CD4-positive, alpha-beta T cell (primary cell): ENCODE results near the gene PODNL1. TPM values are rescaled to one million over a fixed set of nuclear protein-coding genes. Genes with fewer than 3 reads are reported as not detected.
A peak's percentile ranks its signal among the peaks of the same experiment; 100 is the strongest.

Experiments
- ATAC-seq: fragments of 200-7000 bp; cut with Tn5 transposase; one replicate; pipeline ENCODE4 v1.10.0; 2022; ENCODE audit warnings: mild to moderate bottlenecking; ENCODE audit not compliant: poor library complexity
- CTCF ChIA-PET: fragments of 350-600 bp; sonication (Branson Sonifier 250); formaldehyde crosslinking; loops from one replicate; lab custom pipeline; 2021; ENCODE audit warnings: antibody characterized with exemption, inconsistent platforms; lab: Charles Lee
- POLR2A ChIA-PET: fragments of 350-600 bp; sonication (Branson Sonifier 250); formaldehyde crosslinking; loops from one replicate; lab custom pipeline; 2021; ENCODE audit warnings: antibody characterized with exemption, inconsistent platforms; lab: Charles Lee
- DNase-seq, 14 experiments: peaks; one replicate each; pipeline ENCODE4 v3.0.0-alpha.2; 2013 to 2020; ENCODE audit warnings: mixed read lengths in 2 of 14
- H3K27ac ChIP-seq, 2 donors: one replicate each; pipeline versions ENCODE4 v1.5.1 to v1.7.0; 2013; ENCODE audit warnings: low read length in 2 of 2, low read depth in 1 of 2, mild to moderate bottlenecking in 1 of 2
- H3K27me3 ChIP-seq, 2 experiments: 1 replicate in 1 of 2; 2 replicates in 1 of 2; pipeline versions ENCODE4 v1.6.1 to v1.7.0; 2013; ENCODE audit warnings: low read length in 2 of 2, control low read depth in 1 of 2, mild to moderate bottlenecking in 1 of 2, moderate library complexity in 1 of 2; ENCODE audit not compliant: insufficient read depth in 2 of 2, control insufficient read depth in 1 of 2
- H3K36me3 ChIP-seq: one replicate; pipeline ENCODE4 v1.6.1; 2013; ENCODE audit warnings: low read length, control low read depth; ENCODE audit not compliant: insufficient read depth
- H3K4me1 ChIP-seq: one replicate; pipeline ENCODE4 v1.6.1; 2013; ENCODE audit warnings: low read length, control low read depth; ENCODE audit not compliant: insufficient read depth
- H3K4me3 ChIP-seq: one replicate; pipeline ENCODE4 v1.5.1; 2013; ENCODE audit warnings: mild to moderate bottlenecking, low read length, moderate library complexity
- H3K9me3 ChIP-seq, 2 experiments: 1 replicate in 1 of 2; 2 replicates in 1 of 2; pipeline versions ENCODE4 v1.6.1 to v1.7.0; 2013; ENCODE audit warnings: low read length in 2 of 2, mild to moderate bottlenecking in 2 of 2, control low read depth in 1 of 2, moderate library complexity in 1 of 2; ENCODE audit not compliant: control insufficient read depth in 1 of 2, insufficient read depth in 1 of 2
- H3K27ac Mint-ChIP-seq: one replicate; pipeline ENCODE4 v1.8.0; 2020; ENCODE audit warnings: mixed read lengths
- H3K27me3 Mint-ChIP-seq: one replicate; pipeline ENCODE4 v1.8.0; 2021; ENCODE audit warnings: mixed read lengths
- H3K36me3 Mint-ChIP-seq: one replicate; pipeline ENCODE4 v1.8.0; 2021; ENCODE audit warnings: low read depth, mixed read lengths
- H3K4me1 Mint-ChIP-seq: one replicate; pipeline ENCODE4 v1.8.0; 2021; ENCODE audit warnings: low read depth, mixed read lengths
- H3K4me3 Mint-ChIP-seq: one replicate; pipeline ENCODE4 v1.8.0; 2020; ENCODE audit warnings: mild to moderate bottlenecking, mixed read lengths
- H3K9me3 Mint-ChIP-seq: one replicate; pipeline ENCODE4 v1.8.0; 2020; ENCODE audit warnings: mixed read lengths
- CTCF ChIP-seq: fragments of 200-600 bp; IDR thresholded peaks from one replicate; pipeline ENCODE4 v1.8.0; 2022; ENCODE audit warnings: antibody characterized with exemption, mild to moderate bottlenecking
- intact Hi-C, 2 experiments: fragments of 100-400 bp; cut with DNase I in 1 of 2; cut with micrococcal nuclease in 1 of 2; formaldehyde crosslinking; loops; one replicate each; pipeline versions ENCODE4 v1.15.1 to v1.9.0; 2023 to 2025; cut with DNase I, micrococcal nuclease
- total RNA-seq, 174 experiments: library from RNA in 2 of 174; stranded (reverse) in 2 of 174; gene quantifications; one replicate each; pipeline ENCODE4 v1.2.3 and lab custom pipeline; 2021 to 2026

Gene PODNL1
- total RNA-seq, 2 experiments from 2014 or later = not detected

GRCh38 chr19:13981467-13981866 lies 43.2 kb upstream of the PODNL1 start:
- peaks cover 59% of the 10 kb centered on the region for H3K4me1 Mint-ChIP-seq
- ChIA-PET POLR2A (interaction anchor here (1.7 kb wide), 1 partner anchor 50 kb away, joined by 5 read pairs; the partner anchor contains the start of gene IL27RA), CTCF (no interaction called here)
- H3K4me1 ChIP-seq = peaks cover 78% of the 10 kb centered on the region
- H3K27me3 Mint-ChIP-seq = no peaks in the 10 kb centered on the region
- peak overlapping the region; percentile 56 for H3K27ac Mint-ChIP-seq
- H3K4me3 ChIP-seq = no peak overlapping the region
- no peak overlapping the region for H3K27ac ChIP-seq
- no peaks in the 10 kb centered on the region for H3K27me3 ChIP-seq
- peaks cover 4% of the 10 kb centered on the region for H3K36me3 Mint-ChIP-seq
- no peaks in the 10 kb centered on the region for H3K9me3 Mint-ChIP-seq
- intact Hi-C loops = no loop called here
- peaks cover 15% of the 10 kb centered on the region for H3K36me3 ChIP-seq
- TF ChIP-seq CTCF = no peak
- H3K4me3 Mint-ChIP-seq = no peak overlapping the region
- DNase-seq (no peak), ATAC-seq (no peak)
- no peaks in the 10 kb centered on the region for H3K9me3 ChIP-seq

- Mint-ChIP-seq H3K36me3 (peaks cover 4% of the 10 kb centered on the region), H3K27ac (peak overlapping the region; percentile 56), H3K9me3 (no peaks in the 10 kb centered on the region), H3K4me3 (no peak overlapping the region), H3K27me3 (no peaks in the 10 kb centered on the region), H3K4me1 (peaks cover 55% of the 10 kb centered on the region)
- CTCF ChIA-PET = no interaction called here
- no peak for TF ChIP-seq CTCF
- no peak for ATAC-seq
- Histone ChIP-seq H3K4me1 (peaks cover 73% of the 10 kb centered on the region), H3K4me3 (no peak overlapping the region), H3K27me3 (no peaks in the 10 kb centered on the region), H3K27ac (no peak overlapping the region), H3K36me3 (peaks cover 18% of the 10 kb centered on the region), H3K9me3 (no peaks in the 10 kb centered on the region)
- DNase-seq = no peak
- POLR2A ChIA-PET = interaction anchor here (1.7 kb wide), 1 partner anchor 51 kb away, joined by 5 read pairs; the partner anchor contains the start of gene IL27RA
- intact Hi-C loops = no loop called here
Measured at GRCh38 chr19:13981021-13981420, 42.8 kb upstream of the PODNL1 start.

- ATAC-seq (no peak), DNase-seq (peak in 1 of 14 experiments; percentile 27)
- no peaks in the 10 kb centered on the region for H3K27me3 Mint-ChIP-seq
- intact Hi-C loops = no loop called here
- Histone ChIP-seq H3K36me3 (peaks cover 24% of the 10 kb centered on the region), H3K9me3 (no peaks in the 10 kb centered on the region), H3K27ac (no peak overlapping the region), H3K4me1 (peaks cover 67% of the 10 kb centered on the region), H3K27me3 (no peaks in the 10 kb centered on the region), H3K4me3 (no peak overlapping the region)
- ChIA-PET CTCF (no interaction called here), POLR2A (interaction anchor here (1.7 kb wide), 1 partner anchor 51 kb away, joined by 5 read pairs; the partner anchor contains the start of gene IL27RA)
- no peak overlapping the region for H3K4me3 Mint-ChIP-seq
- H3K27ac Mint-ChIP-seq = no peak overlapping the region
- peaks cover 48% of the 10 kb centered on the region for H3K4me1 Mint-ChIP-seq
- no peak for TF ChIP-seq CTCF
- H3K9me3 Mint-ChIP-seq = no peaks in the 10 kb centered on the region
- peaks cover 4% of the 10 kb centered on the region for H3K36me3 Mint-ChIP-seq
Measured at GRCh38 chr19:13980340-13980739, 42.1 kb upstream of the PODNL1 start.
